GM13977 (cell line): Measurements from ENCODE around the gene KCNMA1.

ENCODE experiments used
- DNase-seq: peaks from one replicate; pipeline ENCODE4 v3.0.0; 2012; ENCODE audit warnings: low spot score
- CTCF ChIP-seq: IDR thresholded peaks from 2 replicates; pipeline ENCODE4 v1.5.1; 2012; ENCODE audit warnings: mild to moderate bottlenecking, control low read depth; ENCODE audit not compliant: insufficient read depth; ENCODE audit errors: extremely low read depth, missing control alignments
- in situ Hi-C: fragments of 300-500 bp; cut with MboI; formaldehyde crosslinking; loops from one replicate; pipeline ENCODE4 v1.12.0; 2022; ENCODE audit warnings: low sequenced_read_pairs, low pct_unique_long_range_greater_than_20kb, mixed read lengths, inconsistent platforms; ENCODE audit not compliant: unreplicated experiment

KCNMA1 gene

GRCh38 chr10:76942628-76943416, 694.8 kb downstream of the KCNMA1 start:
- in situ Hi-C loops = no loop called here
- no peak for DNase-seq

GRCh38 chr10:76939933-76940468, 697.6 kb downstream of the KCNMA1 start:
- in situ Hi-C loops = no loop called here
- no peak for DNase-seq
- TF ChIP-seq CTCF = no peak

More at GRCh38 chr10:76942628-76943416, 694.8 kb downstream of the KCNMA1 start:
- no peak for TF ChIP-seq CTCF

- TF ChIP-seq CTCF = no peak
- in situ Hi-C loops = no loop called here
- DNase-seq = no peak
These were observed 700.4 kb downstream of the KCNMA1 start for GRCh38 chr10:76937181-76937600.

- no peak for DNase-seq
- in situ Hi-C loops = no loop called here
- TF ChIP-seq CTCF = no peak
These were observed 701.5 kb downstream of the KCNMA1 start for GRCh38 chr10:76935941-76936613.

- no peak for DNase-seq
- TF ChIP-seq CTCF = no peak
- in situ Hi-C loops = no loop called here
These were observed 709.0 kb downstream of the KCNMA1 start for GRCh38 chr10:76928565-76928964.

- no peak for TF ChIP-seq CTCF
- DNase-seq = no peak
- in situ Hi-C loops = no loop called here
These were observed 711.8 kb downstream of the KCNMA1 start for GRCh38 chr10:76925636-76926405.
